ENCODE data around the gene CLCA2.

DNA sequence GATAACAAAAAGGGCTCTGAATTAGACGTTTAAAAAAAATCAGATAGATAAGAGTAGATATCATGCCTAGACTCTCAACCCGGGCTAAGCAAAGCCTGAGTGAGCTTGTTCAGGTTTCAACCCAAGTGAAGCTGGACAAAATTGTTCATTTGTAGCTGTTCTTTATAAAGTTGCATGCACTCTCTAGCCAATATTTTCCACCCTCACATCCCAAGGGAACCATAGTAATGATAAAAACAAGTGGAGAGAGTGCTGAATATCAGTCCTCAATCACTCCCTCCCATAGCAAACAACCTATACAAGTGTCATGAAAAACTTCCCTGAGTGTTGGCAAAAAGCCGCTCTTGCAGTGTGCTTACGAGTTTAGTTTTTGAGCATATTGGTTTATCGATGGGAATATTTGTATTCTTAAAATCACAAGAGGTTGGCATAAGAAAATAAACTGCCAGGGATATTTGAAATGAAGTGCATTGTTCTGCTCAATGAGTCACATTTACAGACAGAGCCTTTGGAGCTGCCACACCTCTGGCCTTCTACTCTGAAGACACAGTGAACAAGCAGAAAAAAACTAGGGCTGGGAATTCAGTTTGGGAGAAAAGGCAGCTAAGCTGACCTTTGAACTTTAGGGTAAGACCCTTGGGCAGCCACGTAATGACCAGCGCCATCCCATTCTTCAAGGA lies 2.2 kb upstream of the CLCA2 start:
- TF ChIP-seq ELF4 (IDR thresholded peaks at IDR 0.05) (no peak), BHLHE40 (IDR thresholded peaks at IDR 0.05; ENCODE audit: borderline replicate concordance) (no peak), FOXM1 (IDR thresholded peaks at IDR 0.05; ENCODE audit: borderline replicate concordance) (no peak)

Measured in HEK293T (cell line).